Loucy (cell line): ENCODE measurements around the gene ANKRD33B.

Source experiments
- H2AFZ ChIP-seq: fragments of 200-600 bp; sonication (generic); 2 replicates; pipeline ENCODE4 v1.6.0; 2016; ENCODE audit warnings: antibody characterized with exemption, mild to moderate bottlenecking, low read length, moderate library complexity
- H3F3A ChIP-seq: fragments of 200-600 bp; 2 replicates; pipeline ENCODE4 v1.6.0; 2016; ENCODE audit warnings: antibody characterized with exemption, low read depth, mild to moderate bottlenecking
- H3K27me3 ChIP-seq: fragments of 200-600 bp; sonication (generic); 2 replicates; pipeline ENCODE4 v1.6.1; 2014; ENCODE audit warnings: low read length, mild to moderate bottlenecking; ENCODE audit not compliant: insufficient read depth, poor library complexity, severe bottlenecking
- H3K36me3 ChIP-seq: fragments of 200-600 bp; sonication (generic); 2 replicates; pipeline ENCODE4 v1.6.1; 2016; ENCODE audit warnings: low read length; ENCODE audit not compliant: insufficient read depth
- H3K4me1 ChIP-seq: fragments of 200-600 bp; sonication (generic); 2 replicates; pipeline ENCODE4 v1.5.1; 2014; ENCODE audit warnings: low read length, mild to moderate bottlenecking; ENCODE audit not compliant: insufficient read depth, poor library complexity, severe bottlenecking
- H3K4me2 ChIP-seq: fragments of 200-600 bp; sonication (generic); 2 replicates; pipeline ENCODE4 v1.6.0; 2014; ENCODE audit warnings: antibody characterized with exemption, low read length, low read depth, mild to moderate bottlenecking; ENCODE audit not compliant: poor library complexity, severe bottlenecking
- H3K4me3 ChIP-seq: fragments of 200-600 bp; sonication (generic); 2 replicates; pipeline ENCODE4 v1.5.1; 2014; ENCODE audit warnings: low read length, mild to moderate bottlenecking, mixed read lengths; ENCODE audit not compliant: poor library complexity, severe bottlenecking
- H3K79me2 ChIP-seq: fragments of 200-600 bp; sonication (generic); 2 replicates; pipeline ENCODE4 v1.6.1; 2014; ENCODE audit warnings: low read length; ENCODE audit not compliant: insufficient read depth
- H3K9ac ChIP-seq: fragments of 200-600 bp; sonication (generic); 2 replicates; pipeline ENCODE4 v1.6.0; 2014; ENCODE audit warnings: mild to moderate bottlenecking, low read depth, low read length, moderate library complexity; ENCODE audit not compliant: poor library complexity, severe bottlenecking
- H3K9me2 ChIP-seq: fragments of 200-600 bp; sonication (generic); replicated peaks from 2 replicates; pipeline ENCODE4 v1.6.1; 2016; ENCODE audit warnings: low read depth, low read length, mixed read lengths
- H3K9me3 ChIP-seq: fragments of 200-600 bp; sonication (generic); 2 replicates; pipeline ENCODE4 v1.6.1; 2014; ENCODE audit warnings: mild to moderate bottlenecking, antibody characterized with exemption, low read length, low read depth; ENCODE audit not compliant: insufficient read depth
- H4K20me1 ChIP-seq: fragments of 200-600 bp; sonication (generic); 2 replicates; pipeline ENCODE4 v1.6.0; 2014; ENCODE audit warnings: antibody characterized with exemption, low read length, mild to moderate bottlenecking; ENCODE audit not compliant: insufficient read depth, poor library complexity, severe bottlenecking
- EZH2phosphoT487 ChIP-seq: fragments of 200-600 bp; IDR thresholded peaks from 2 replicates; pipeline ENCODE4 v1.6.1; 2018; ENCODE audit warnings: antibody characterized with exemption, mild to moderate bottlenecking, moderate library complexity, borderline replicate concordance
- TF ChIP-seq, protein P1 (sequence below): fragments of 200-600 bp; sonication (generic); conservative IDR thresholded peaks from 2 replicates; pipeline ENCODE4 v1.5.1; 2014; ENCODE audit warnings: mild to moderate bottlenecking, antibody characterized with exemption, low read length

Gene ANKRD33B

DNA sequence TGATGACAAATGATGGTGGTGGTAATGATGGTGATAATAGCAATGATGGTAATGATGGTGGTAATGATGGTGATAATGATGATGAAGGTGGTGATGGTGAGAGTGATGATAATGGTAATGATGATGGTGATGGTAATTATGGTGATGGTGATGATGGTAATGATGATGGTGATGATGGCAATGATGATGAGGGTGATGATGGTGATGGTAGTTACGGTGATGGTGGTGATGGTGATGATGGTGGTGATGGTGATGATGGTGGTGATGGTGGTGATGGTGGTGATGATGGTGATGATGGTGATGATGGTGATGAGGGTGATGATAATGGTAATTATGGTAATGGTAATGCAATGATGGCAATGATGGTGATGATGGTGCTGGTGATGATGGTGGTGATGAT lies 106.1 kb downstream of the ANKRD33B start:
- no peaks in the 10 kb centered on the region for H3F3A ChIP-seq
- no peaks in the 10 kb centered on the region for H3K27me3 ChIP-seq
- H3K4me3 ChIP-seq = no peak overlapping the region
- no peaks in the 10 kb centered on the region for H3K79me2 ChIP-seq
- no peaks in the 10 kb centered on the region for H4K20me1 ChIP-seq
- no peak for TF ChIP-seq EZH2phosphoT487
- TF ChIP-seq, protein P1, sequence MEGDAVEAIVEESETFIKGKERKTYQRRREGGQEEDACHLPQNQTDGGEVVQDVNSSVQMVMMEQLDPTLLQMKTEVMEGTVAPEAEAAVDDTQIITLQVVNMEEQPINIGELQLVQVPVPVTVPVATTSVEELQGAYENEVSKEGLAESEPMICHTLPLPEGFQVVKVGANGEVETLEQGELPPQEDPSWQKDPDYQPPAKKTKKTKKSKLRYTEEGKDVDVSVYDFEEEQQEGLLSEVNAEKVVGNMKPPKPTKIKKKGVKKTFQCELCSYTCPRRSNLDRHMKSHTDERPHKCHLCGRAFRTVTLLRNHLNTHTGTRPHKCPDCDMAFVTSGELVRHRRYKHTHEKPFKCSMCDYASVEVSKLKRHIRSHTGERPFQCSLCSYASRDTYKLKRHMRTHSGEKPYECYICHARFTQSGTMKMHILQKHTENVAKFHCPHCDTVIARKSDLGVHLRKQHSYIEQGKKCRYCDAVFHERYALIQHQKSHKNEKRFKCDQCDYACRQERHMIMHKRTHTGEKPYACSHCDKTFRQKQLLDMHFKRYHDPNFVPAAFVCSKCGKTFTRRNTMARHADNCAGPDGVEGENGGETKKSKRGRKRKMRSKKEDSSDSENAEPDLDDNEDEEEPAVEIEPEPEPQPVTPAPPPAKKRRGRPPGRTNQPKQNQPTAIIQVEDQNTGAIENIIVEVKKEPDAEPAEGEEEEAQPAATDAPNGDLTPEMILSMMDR = no peak
- H3K9me2 ChIP-seq = no peaks in the 10 kb centered on the region
- H3K9me3 ChIP-seq = no peaks in the 10 kb centered on the region
- no peaks in the 10 kb centered on the region for H3K36me3 ChIP-seq
- no peaks in the 10 kb centered on the region for H3K4me1 ChIP-seq
- H3K9ac ChIP-seq = no peak overlapping the region
- H2AFZ ChIP-seq = no peak overlapping the region
- H3K4me2 ChIP-seq = no peak overlapping the region

- H4K20me1 ChIP-seq = no peaks in the 10 kb centered on the region
- no peak overlapping the region for H2AFZ ChIP-seq
- no peaks in the 10 kb centered on the region for H3K9me2 ChIP-seq
- no peak overlapping the region for H3K9ac ChIP-seq
- no peaks in the 10 kb centered on the region for H3K27me3 ChIP-seq
- H3F3A ChIP-seq = no peaks in the 10 kb centered on the region
- no peaks in the 10 kb centered on the region for H3K36me3 ChIP-seq
- no peaks in the 10 kb centered on the region for H3K4me1 ChIP-seq
- H3K4me2 ChIP-seq = no peak overlapping the region
- no peak overlapping the region for H3K4me3 ChIP-seq
- no peaks in the 10 kb centered on the region for H3K9me3 ChIP-seq
- TF ChIP-seq EZH2phosphoT487 = no peak
- H3K79me2 ChIP-seq = no peaks in the 10 kb centered on the region
Observed at GRCh38 chr5:10671041-10672008, 107.5 kb downstream of the ANKRD33B start.

- no peak overlapping the region for H3K4me3 ChIP-seq
- H3K4me2 ChIP-seq = no peak overlapping the region
- H3F3A ChIP-seq = no peaks in the 10 kb centered on the region
- H3K27me3 ChIP-seq = no peaks in the 10 kb centered on the region
- no peaks in the 10 kb centered on the region for H3K4me1 ChIP-seq
- no peaks in the 10 kb centered on the region for H3K9me2 ChIP-seq
- H4K20me1 ChIP-seq = no peaks in the 10 kb centered on the region
- H3K9ac ChIP-seq = no peak overlapping the region
- no peaks in the 10 kb centered on the region for H3K79me2 ChIP-seq
- peaks cover 6% of the 10 kb centered on the region; the same call in 1 of the 2 replicates for H3K36me3 ChIP-seq
- H3K9me3 ChIP-seq = no peaks in the 10 kb centered on the region
- TF ChIP-seq, protein P1 = no peak
- no peak for TF ChIP-seq EZH2phosphoT487
- no peak overlapping the region for H2AFZ ChIP-seq
Observed at GRCh38 chr5:10672146-10673016, 108.5 kb downstream of the ANKRD33B start.
